NCI-H524 treated with DMSO at 0.1 percent for 48 hours (cell line): Measurements from ENCODE around the gene LAPTM4A.
A peak's percentile ranks its signal among the peaks of the same experiment; 100 is the strongest.

Experiments
- DNase-seq: peaks from one replicate; lab custom pipeline; 2025; lab: John Stamatoyannopoulos, UW

Gene LAPTM4A

DNA sequence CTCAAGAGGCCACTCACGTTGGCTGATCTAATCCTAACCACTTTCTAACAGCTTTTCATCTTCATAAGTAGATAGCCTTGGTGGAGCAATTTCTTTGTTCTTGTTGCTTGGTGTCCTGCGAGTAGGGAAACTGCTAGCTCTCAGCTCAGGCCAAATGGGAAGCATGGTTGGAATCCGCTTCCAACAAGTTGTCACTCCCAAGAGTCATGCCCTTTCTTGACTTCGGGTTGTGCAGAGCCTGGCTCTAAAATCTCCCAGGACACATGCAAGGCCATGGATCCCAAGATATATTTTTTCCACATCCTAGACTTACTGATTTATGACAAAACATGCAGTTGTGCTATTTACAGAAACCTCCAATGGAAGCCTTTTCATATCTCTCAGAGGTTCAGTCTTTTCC lies 31.7 kb downstream of the LAPTM4A start:
- no peak for DNase-seq

DNA sequence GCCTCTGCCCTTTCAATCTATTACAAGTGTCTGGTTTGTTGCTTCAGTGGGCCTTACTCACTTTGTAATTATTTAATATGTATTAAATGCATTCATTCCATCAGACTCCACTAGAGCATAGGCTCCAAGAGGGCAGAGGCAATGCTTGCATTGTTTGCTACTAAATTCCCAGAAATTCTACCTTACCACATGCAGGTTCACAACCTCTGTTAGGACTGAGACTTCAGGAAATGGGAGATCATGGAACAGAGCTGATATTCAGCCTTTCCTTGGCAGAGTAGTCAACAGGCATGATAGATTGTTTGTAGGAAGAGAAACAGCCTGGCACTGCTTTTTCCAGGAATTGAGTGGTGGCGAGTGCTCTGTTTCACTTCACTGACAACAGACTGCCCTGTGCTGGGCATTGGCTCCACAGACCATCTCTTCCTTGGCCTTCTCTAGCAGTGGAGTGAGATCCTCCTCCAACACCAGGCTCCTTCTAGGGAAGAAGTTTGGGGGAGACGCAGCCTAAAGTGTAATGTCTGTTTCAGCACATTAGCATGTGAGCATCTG lies 32.8 kb downstream of the LAPTM4A start:
- no peak for DNase-seq

DNA sequence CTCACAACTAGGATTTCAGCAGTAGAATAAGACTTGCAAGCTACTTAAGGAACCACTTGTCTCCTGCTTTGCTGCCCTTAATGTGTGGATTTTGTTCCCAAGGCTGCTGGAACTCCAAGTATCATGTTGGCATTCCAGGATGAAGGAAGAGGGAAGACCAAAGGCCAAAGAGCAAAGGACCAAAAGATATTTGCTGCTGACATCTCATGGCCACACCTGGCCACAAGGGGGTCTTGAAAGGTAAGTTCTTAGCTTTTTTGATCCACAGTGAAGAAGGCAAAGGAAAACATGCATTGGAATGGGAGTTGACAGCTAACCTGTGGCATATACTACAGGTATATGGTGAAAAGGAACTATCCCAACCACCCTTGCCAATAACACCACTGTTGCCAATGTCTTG lies 35.1 kb downstream of the LAPTM4A start:
- no peak for DNase-seq

DNA sequence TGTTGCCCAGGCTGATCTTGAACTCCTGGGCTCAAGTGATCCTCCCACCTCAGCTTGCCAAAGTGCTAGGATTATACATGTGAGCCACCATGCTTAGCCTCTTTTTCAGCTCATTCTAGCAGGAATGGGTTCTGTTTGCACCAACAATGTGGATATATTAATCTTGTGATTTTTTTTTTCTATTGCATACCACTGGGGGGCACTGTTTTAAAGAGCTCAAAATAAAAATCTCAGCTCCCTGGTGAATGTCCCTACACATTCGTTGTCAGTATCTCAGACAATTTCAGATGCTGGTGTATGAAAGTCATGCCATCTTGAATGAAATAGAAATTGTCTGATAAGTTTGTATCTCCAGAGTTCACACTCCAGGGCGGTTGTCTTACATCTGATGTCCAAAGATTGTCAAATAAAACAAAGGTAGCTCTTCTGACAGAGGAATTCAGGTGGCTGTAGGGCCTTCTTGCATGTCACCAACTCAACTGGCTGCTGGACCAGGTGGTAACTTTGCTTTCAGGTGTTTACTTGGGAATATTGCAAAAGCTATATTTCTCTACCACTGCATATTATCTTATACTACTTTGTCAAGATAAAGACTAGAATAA lies 35.8 kb downstream of the LAPTM4A start:
- no peak for DNase-seq

DNA sequence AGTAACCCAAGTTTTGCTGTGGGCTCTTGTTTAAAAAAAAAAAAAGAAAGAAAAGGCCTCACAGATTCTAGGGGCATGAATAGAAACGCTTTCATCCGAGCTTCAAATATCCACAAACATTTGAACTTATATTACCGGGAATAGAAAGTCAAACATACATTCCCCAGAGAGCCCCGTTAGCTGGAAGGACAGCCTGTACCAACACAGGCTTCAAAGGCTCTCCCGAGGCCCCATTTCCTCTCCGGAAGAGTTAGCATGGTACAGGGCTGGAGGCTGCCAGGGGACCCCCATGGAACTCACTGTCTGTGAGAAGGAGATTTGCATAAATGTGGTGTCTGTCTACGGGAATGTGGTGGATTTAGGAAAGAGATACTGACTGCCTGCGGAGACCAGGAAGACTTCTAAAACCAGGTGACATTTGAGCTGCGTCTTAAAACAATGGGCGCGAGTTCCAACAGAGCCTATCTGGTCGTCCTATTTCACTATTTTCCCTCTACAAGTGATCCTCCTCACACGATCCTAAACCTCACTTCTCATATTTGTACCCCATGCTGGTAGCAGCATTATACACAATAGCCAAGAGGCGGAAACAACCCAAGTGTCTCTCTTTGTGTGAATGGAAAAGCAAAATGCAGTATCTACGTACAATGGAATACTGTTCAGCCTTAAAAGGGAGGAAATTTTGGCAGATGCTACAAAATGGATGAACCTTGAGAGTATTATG lies 38.1 kb downstream of the LAPTM4A start:
- DNase-seq, result no peak

DNA sequence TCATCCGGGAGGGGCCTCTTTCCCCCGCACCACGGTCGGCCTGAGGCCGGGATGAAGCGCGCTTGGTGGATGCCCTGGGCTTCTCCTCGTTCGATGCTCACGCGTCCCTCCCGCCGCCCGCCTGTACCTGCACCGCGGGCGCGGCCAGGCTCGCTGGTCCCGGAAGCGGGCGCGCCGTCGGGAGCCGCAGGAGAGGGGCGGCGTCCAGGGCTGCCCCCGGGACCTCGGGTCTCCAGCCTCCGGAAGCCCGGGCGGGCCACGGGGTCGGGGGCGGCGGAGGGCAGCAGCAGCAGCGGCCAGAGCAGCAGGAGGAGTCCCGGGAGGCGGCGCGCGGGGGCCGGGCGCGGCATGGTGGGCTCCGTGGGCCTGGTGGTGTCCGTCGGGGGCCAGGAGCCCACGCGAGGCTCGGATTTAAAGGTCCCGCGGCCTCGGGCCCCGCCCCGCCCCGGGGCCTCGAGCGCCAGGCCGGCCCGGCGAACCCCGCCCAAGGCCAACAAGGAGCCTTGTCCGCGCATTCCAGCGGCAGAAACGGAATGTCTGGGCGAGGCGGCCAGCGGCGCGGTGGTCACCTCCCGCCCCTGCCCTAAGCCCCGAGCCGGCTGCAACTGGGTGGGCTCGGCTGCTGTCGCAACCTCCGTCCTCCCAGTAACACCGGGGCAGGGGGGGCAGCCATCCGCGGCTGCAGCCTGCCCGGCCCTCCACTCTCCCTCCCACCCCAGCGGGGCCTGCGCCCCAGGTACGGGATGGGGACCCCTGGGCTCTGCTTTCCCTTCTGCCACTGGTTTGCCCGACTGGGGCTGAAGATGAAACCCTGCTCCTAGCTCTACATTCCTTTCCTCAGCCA lies 38.9 kb downstream of the LAPTM4A start, which contains the start of gene MATN3:
Gene MATN3, minus strand, starts transcription at position 387 of the 844 bp plus-strand sequence. Its CDS starts 37 bp downstream, at position 350.
- DNase-seq, result no peak

DNA sequence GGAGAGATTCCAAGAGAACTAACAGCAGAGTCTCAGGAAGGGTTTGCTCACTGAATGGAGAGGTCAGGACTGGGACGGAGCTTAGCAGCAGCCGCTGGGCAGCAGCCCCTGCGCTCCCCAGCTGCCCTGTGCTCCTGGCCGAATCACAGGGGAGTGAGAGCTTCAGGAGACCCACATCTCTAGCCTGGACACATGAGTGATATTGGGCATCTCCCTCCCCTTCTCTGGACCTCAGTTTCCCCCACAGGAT lies 39.5 kb downstream of the LAPTM4A start:
- no peak for DNase-seq

DNA sequence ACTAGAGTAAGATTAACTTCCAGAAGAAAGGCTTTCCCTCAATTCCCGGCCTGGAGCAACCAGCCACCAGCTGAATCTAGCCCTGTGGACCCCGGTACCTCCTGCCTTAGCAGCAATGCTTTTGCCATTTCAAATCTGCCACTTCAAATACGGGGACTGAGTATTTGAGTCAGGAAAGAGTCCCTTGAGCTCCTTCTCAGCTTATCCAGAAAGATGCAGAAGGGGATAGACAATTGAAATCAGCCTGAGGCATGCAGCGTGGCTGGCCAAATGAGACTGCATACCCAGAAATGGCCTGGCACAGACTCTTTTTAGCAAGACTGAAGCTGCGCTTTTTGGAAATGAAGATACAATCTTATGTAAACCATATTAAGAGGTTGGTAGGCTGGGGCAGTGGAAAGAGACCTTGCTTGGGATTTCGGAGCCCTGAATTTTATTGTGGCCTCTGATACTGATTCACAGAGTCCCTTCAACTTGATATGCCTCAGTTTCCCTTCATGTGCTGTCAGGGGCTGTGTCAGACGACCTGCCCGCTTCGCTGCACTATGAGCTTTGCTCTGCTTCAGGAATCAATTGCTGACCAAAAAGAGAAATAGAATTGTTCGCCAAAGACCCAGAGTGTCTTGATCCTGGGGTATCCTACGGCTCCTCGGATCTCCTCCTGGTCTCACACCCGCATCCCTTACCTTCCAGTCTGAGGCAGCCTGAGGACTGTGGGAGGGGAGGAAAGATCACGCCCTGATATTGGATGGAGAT lies 40.0 kb downstream of the LAPTM4A start:
- DNase-seq, result no peak

DNA sequence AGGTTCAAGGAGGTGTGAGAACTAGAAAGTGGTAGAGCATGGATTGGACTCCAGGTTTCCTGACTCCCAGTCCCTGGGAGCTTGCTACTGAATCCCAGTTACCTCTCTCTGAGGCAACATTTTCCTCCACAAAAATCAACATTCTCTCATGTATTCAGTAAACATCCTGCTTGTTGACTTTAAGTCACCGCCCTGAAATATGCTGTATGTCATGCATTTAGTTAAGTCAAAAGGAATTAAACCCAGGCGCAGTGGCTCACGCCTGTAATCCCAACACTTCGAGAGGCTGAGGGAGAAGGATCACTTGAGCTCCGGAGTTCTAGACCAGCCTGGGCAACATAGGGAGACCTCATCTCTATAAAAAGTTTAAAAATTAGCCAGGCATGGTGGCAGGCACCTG lies 42.7 kb downstream of the LAPTM4A start:
- DNase-seq, result no peak

DNA sequence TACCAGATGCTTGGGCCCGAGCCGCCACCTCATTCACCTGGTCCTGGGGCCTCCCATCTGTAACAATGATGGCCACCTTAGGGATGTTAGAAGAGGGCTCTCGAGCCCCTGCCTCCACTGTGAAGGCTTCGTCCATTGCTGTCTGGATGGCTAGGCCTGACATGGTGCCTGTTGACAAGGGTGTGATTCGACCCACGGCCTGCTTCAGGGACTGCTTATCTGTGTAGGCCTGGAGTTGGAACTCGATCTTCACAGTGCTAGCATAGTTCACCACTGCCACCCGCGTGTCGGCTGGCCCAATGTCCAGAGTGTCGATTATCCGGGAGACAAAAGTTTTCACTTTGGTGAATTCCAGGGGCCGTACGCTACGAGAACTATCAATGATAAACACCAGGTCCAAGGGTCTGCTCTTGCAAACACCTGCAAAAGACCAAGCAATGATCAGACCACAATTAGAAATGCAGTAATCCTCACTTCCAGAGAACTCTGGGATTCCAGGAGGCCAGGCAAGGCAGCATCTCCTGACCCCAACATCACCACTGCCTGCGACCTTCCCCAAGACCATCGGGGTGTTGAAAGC lies 45.4 kb downstream of the LAPTM4A start:
- no peak for DNase-seq

DNA sequence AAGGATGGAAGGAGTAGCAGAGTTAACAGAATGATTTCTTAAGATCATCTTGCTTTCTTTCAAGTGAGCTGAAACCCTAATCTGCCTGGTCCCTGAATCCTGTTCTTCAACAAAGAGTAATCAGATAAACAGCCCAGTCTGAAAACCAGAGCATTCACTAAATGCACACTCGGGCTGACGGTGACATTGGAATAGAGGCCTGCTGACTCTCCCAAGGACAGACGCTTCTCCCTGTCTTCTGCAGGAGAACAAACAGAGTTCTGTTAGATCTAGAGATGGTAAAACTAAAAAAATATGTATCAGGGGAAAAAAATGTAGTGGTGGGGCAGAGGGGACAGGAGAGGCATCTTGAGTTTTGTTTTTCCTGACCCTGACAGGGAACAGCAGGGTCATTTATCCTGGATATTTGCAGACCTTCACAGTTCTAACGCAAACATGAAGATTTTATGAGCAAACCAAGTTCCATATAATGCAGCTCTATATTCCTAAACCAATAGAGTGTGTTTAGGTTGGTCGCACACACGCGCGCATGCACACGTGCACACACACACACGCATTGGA lies 46.3 kb downstream of the LAPTM4A start:
- no peak for DNase-seq

DNA sequence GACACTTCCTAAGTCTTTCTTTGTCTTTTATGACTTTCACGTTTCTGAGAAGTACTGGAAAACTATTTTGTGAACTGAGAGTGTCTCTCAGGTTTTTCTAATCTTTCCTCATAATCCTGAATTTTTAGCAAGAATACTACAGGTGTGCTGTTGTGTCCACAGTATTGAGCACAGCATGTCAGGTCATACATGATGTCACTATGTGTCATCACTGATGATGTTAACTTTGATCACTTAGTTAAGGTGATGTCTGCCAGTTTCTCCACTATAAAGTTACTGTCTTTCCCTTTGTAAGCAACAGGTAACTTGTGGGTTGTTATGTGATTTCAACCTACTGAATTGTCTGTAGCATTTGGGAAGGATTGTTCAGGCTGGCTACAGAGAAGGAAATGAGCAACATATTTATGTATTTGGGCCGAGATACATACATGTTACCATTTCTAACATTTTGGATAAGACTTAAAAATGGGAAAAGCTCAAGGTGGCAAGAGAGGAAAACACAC lies 50.0 kb downstream of the LAPTM4A start:
- no peak for DNase-seq

DNA sequence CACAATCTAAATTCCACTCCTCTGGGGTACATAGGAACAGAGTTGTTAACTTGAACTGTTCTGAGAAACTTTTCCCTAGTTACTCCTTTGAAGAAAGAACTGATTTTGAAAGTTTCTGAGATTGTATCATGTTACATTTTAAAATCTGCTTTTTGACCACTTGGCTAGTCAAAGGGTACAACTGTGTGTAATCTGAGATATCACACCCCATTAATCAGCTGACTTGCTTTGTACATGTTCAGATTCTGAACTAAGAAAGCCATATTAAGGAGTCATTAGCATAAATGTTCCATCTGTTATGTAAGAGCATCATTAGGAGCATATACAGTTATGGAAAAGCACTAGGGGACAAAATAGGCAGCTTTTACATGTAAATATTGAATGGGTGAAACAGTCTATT lies 57.7 kb downstream of the LAPTM4A start:
- peak; percentile 66 for DNase-seq

DNA sequence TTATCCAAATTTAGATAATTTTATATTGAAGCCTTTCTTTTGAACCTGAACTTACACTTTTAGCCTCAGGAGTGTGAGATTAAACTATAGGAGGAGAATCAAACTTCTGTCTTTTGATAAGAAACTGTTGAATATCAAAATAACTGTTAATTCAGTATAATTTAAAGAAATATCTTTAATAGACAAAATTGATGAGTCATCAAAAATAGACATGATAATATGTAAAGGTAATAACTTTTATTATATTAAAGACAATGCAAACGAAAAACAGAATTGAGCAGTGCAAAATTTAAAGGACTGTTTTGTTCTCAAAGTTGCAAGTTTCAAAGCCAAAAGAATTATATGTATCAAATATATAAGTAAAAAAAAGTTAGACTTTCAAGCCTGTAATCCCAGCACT lies 59.5 kb downstream of the LAPTM4A start:
- DNase-seq, result no peak

DNA sequence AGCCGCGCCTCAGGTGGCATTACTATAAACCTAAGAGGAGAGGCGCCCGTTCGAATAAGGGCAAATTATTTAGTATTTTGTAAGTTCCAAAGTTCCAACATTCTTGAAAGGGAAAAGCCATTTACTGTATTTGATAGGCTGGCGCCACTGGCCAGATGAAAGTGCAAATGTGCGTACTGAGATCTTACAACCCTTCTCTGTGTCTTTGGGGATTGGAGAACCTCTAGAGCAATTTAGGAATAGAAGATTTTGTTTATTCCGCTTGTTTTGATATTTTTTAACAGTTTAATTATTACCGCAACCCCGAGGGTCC lies 61.1 kb downstream of the LAPTM4A start:
- DNase-seq, result no peak

DNA sequence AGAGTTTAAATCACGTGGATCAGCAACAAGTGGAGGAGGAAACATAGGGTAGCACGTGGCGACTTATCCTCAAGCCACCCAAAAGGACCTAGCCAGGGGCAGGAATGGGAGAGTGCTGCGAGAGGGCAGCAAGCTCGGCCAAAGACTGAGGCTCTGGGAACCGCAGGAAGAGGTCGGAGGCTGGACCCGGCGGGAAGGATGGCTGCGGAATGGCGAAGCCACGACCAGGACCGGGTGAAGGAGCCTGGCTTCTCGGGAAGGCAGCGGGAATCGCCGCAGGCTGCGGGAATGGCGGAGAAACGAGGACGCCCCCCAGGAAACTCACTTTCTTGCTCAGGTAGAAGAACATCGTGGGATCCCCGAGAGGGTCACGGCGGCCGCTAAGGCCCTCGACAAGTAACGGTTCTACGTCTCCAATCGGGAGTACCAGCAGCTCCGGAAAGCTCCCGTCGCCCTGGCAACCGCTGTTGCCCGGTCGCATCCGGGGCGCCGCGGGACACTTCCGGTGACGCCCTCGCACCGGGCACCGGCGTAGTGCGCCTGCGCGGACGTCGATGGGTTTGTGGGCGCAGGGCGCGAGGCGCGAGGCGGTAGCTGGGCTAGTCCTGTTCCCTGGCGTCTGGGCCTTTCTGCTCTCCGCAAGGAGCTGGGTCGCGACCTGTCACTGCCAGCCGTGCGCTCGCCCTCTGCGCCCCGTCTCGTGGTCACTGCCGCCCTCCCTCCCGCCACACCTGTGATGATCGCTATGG lies 61.6 kb downstream of the LAPTM4A start, which contains the start of gene WDR35:
Gene WDR35, minus strand, starts transcription at position 439 of the 749 bp plus-strand sequence. Its CDS starts 90 bp downstream, at position 349.
- DNase-seq, result peak; percentile 55

DNA sequence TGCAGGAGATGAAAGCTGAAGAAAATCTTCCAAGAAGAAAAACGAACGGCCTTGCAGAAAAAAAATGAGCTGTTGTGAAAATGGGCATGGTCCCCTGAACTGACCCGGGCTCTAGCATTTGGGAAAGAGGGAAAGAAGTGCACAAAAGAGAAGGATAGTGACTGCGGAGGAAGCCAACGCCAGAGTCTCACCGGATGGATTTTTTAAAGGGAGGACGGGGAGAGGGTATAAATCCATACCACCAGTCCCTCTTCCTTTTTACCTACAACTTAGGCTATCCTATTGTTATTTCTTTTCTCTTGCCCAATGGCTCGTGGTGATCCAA lies 62.1 kb downstream of the LAPTM4A start:
- DNase-seq, result no peak

DNA sequence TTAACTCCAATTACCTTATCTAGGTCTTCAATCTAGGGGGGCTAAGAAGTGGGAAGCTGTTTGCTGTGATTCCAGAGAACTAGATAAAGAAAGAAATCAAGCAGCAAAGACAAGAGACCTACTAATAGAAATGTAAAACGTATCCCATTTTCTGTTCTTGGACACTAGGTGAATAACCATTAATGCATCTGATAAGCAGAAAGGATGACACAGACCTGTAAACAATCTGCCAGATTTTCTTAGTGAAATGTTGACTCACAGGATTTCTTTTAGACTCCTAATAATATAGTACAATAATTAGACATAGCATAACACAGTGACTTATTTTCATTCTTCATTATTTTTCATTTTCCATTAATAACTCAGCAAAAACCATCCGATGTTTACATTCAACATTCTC lies 62.8 kb downstream of the LAPTM4A start:
- DNase-seq, result no peak

DNA sequence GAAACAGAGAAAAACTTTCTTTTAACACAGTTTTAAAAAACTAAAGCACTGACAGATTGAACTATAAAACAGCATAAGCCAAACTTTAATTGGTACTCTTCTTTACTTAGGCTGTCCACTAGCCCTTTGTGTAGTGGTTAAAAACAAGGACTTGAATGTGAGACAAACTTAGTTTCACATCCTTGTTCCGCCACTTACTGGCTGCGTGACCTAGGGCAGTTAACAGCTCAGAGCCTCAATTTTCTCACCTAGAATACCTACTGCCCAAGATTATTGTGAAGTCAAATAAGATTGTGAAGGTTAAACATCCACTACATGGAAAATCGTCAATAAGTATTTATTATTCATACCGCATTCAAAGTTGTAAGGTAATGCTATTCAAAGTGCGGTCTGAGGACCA lies 63.5 kb downstream of the LAPTM4A start:
- no peak for DNase-seq
